Measurements from ENCODE around the gene ZGPAT.

The ZGPAT gene

DNA sequence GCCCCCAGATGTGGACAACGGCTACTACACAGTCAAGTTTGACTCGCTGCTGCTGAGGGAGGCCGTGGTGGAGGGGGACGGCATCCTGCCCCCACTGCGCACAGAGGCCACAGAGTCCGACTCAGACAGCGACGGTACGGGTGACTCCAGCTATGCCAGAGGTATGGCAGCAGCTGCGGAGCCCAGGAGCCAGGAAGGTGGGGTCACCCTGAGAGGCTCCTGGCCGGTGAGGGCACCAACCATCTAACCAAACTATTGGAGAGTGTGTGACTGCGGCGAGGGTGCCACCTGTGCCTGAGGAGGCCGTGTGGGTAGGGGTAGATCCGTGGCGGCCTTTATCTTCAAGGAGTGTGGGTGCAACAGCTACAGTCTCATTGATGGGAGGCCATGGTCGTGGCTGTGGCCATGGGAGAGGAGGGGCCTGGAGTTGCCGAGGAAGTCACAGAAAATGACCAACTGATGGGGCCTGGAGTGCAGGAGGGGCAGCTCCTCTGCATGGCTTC lies 25.8 kb downstream of the ZGPAT start:
- no peak for DNase-seq (ENCODE audit: low read depth in 2 of 2)

DNA sequence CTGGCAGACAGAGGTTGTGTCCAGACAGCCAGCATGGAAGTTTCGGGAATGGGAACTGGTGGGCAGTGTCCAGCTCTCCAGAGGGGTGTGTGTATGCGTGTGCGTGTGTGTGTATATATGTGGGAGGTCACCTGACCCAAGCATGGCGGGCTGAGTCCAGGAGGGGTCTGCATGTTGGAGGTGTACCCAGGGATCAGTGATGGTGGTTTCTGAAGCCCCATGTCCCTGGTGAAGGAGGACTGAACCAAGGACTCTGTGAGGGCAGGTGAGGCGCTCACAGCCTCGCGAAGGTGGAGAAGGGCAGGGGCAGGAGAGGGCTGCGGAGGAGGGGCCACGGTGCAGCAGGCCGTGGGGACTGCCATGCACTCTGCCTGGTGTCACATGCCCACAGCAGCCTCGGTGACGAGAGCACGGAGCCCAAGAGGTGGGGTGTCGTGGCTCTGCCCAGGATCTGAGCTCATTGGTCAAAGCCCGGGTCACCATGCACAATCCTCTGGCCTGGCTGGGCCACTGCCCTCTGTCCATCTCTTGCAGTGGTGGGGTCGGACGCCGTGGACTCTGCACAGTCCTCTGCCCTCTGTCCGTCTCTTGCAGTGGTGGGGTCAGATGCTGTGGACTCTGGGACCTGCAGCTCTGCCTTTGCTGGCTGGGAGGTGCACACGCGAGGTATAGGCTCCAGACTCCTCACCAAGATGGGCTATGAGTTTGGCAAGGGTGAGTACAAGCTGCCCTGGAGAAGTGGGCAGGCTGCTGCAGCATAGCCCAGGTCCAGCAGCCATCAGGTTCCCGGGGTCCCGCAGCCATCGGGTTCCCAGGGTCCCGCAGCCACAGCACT lies 26.5 kb downstream of the ZGPAT start:
- no peak for DNase-seq (ENCODE audit: low read depth in 2 of 2)

DNA sequence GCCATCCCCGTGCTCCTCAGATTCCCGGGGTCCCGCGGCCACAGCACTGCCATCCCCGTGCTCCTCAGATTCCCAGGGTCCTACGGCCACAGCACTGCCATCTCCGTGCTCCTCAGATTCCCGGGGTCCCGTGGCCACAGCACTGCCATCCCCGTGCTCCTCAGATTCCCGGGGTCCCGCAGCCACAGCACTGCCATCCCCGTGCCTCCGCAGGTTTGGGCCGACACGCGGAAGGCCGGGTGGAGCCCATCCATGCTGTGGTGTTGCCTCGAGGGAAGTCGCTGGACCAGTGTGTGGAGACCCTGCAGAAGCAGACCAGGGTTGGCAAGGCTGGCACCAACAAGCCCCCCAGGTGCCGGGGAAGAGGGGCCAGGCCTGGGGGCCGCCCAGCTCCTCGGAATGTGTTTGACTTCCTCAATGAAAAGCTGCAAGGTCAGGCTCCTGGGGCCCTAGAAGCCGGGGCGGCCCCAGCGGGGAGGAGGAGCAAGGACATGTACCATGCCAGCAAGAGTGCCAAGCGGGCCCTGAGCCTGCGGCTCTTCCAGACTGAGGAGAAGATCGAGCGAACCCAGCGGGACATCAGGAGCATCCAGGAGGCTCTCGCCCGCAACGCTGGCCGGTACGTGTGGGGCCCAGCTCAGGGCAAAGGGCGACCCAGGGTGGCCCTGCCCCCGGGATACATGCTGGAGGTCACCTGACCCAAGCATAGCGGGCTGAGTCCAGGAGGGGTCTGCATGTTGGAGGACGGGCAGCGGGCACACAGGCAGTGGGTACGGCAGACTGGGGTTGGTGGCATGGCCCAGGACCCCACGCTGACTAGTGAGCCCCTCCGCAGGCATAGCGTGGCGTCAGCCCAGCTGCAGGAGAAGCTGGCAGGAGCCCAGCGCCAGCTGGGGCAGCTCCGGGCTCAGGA lies 27.4 kb downstream of the ZGPAT start:
- no peak for DNase-seq (ENCODE audit: low read depth in 2 of 2)

- peak in 1 of 2 donors; percentile 53 for DNase-seq (ENCODE audit: low read depth in 2 of 2)
These were observed 28.2 kb downstream of the ZGPAT start, which contains the start of gene LIME1 for GRCh38 chr20:63735859-63736718. TSS of gene LIME1 (plus strand) at chr20:63736664. CDS start at chr20:63737550, 886 bp downstream.

DNA sequence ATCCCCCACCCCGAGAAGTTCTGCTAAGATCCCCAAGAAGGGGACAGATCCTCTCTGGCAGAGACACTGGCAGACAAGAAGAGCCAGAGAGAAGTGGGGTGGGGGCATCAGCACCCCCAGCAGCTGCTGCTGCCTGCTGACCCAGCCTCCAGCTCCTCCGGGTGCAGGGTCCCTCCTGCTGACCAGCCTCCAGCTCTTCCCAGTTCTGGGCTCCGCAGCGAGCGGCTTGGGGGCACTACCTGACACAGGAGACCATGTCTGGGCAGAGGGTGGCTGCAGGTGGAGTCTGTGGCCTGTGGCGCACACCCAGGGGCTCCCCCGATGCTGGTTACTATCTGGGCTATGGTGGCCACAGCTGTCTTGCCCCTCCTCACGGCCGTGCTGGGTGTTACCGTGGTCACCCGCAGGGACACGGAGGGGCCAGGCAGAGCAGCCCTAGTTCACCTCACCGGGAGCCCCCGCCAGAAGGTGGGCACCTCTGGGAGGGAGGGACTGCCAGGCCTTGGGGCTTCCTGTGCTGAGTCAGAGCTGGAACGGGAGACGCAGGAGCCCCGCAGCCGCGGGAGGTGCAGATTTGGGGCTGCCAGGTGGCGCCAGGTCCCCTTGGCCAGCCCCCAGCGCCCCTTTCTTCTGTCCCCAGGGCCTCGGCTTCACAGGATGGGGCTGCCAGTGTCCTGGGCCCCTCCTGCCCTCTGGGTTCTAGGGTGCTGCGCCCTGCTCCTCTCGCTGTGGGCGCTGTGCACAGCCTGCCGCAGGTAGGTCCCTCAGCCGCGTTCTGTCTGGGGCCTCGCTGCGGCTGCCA lies 29.3 kb downstream of the ZGPAT start:
- no peak for DNase-seq (ENCODE audit: low read depth in 2 of 2)

DNA sequence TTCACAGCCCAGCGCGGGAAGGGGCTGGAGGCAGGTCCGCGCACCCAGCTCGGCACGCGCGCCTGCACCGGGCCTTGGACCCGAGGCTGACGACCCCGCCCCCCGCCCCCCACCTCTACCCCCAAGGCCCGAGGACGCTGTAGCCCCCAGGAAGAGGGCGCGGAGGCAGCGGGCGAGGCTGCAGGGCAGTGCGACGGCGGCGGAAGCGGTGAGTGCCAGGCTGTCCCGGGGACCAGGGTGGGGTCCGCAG lies 29.8 kb downstream of the ZGPAT start:
- DNase-seq (ENCODE audit: low read depth in 2 of 2) = no peak

DNA sequence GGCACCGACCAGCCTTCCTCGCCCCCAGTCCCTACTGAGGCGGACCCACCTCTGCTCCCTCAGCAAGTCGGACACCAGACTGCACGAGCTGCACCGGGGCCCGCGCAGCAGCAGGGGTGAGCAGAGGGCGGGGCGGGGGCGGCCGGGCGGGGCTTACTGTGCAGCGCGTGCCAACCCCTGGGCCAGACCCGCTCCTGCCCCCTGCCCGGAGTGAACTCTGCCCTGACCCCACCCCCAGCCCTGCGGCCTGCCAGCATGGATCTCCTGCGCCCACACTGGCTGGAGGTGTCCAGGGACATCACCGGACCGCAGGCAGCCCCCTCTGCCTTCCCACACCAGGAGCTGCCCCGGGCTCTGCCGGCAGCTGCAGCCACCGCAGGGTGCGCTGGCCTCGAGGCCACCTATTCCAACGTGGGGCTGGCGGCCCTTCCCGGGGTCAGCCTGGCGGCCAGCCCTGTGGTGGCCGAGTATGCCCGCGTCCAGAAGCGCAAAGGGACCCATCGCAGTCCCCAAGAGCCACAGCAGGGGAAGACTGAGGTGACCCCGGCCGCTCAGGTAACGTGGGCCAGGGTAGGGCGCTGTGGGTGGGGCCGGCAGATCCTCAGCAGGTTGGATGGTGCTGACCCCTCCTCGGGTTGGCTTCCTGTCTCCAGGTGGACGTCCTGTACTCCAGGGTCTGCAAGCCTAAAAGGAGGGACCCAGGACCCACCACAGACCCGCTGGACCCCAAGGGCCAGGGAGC lies 30.3 kb downstream of the ZGPAT start:
- no peak for DNase-seq (ENCODE audit: low read depth in 2 of 2)

DNA sequence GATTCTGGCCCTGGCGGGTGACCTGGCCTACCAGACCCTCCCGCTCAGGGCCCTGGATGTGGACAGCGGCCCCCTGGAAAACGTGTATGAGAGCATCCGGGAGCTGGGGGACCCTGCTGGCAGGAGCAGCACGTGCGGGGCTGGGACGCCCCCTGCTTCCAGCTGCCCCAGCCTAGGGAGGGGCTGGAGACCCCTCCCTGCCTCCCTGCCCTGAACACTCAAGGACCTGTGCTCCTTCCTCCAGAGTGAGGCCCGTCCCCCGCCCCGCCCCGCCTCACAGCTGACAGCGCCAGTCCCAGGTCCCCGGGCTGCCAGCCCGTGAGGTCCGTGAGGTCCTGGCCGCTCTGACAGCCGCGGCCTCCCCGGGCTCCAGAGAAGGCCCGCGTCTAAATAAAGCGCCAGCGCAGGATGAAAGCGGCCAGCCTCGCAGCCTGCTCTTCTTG lies 30.9 kb downstream of the ZGPAT start:
- no peak for DNase-seq (ENCODE audit: low read depth in 2 of 2)

- peak; percentile 54 to 64 for DNase-seq (ENCODE audit: low read depth in 2 of 2)
These were observed 31.6 kb downstream of the ZGPAT start, which contains the start of gene SLC2A4RG for GRCh38 chr20:63739130-63740069. TSS of gene SLC2A4RG (plus strand) at chr20:63739776. CDS start at chr20:63739913, 137 bp downstream.

- no peak for DNase-seq (ENCODE audit: low read depth in 2 of 2)
These were observed 32.3 kb downstream of the ZGPAT start for GRCh38 chr20:63740070-63740626.

DNA sequence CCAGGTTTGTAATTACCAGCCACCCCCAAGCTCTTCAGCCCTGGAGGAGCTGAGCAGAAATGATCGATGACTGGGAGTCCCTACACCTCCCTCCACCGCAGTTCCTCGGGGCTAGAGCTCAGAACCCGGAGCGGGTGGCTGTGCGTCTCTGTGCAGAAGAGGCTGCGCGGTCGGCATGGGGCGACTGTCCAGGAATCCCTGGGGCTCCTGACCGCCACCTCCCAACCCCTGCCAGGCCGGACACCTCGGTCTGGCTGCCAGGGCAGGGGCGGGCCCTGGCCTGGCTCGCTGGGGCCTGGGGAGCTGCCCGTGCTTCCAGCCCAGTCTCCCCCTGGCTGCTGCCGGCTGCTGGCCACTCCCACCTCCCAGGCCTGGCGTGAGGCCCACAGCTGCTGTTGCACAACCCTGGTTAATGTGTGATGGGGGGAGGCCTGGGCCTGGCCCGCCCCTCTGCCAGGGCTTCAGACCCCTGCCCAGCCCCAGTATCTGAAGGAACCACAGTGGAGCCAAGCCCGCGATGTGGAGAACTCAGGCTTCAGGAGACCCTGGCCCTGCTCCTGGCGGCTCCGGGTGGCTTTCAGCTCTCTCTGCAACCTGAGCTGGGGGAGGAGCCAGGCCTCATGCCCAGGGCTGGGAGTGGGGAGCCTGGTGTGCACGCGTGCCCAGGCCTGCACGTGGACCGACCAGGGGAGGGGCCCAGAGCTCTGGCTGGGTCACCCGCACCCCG lies 33.0 kb downstream of the ZGPAT start:
- no peak for DNase-seq (ENCODE audit: low read depth in 2 of 2)

- DNase-seq (ENCODE audit: low read depth in 2 of 2) = no peak
These were observed 33.5 kb downstream of the ZGPAT start for GRCh38 chr20:63741354-63741675.

- no peak for DNase-seq (ENCODE audit: low read depth in 2 of 2)
These were observed 34.0 kb downstream of the ZGPAT start for GRCh38 chr20:63741676-63742380.

- no peak for DNase-seq (ENCODE audit: low read depth in 2 of 2)
These were observed 34.7 kb downstream of the ZGPAT start for GRCh38 chr20:63742381-63743024.

- DNase-seq (ENCODE audit: low read depth in 2 of 2) = no peak
These were observed 35.6 kb downstream of the ZGPAT start for GRCh38 chr20:63743210-63743970.

- DNase-seq (ENCODE audit: low read depth in 2 of 2) = no peak
These were observed 36.3 kb downstream of the ZGPAT start for GRCh38 chr20:63744158-63744557.
